ENCODE results near the gene PPP1R1C. TPM values are rescaled to one million over a fixed set of nuclear protein-coding genes. Genes with fewer than 3 reads are reported as not detected.

Gene PPP1R1C
- total RNA-seq, 6 donors from 2014 or later: 2.6 to 13.6 (median 10.9) TPM; not detected in 1

- no peaks in the 10 kb centered on the region for H3K4me1 ChIP-seq
- H3K9me3 ChIP-seq: no peaks in the 10 kb centered on the region
- DNase-seq: no peak
- no peaks in the 10 kb centered on the region for H3K36me3 ChIP-seq
- H3K27ac ChIP-seq: no peak overlapping the region
- H3K27me3 ChIP-seq: no peaks in the 10 kb centered on the region
- TF ChIP-seq EP300 (IDR thresholded peaks at IDR 0.05) (no peak), CTCF (IDR thresholded peaks at IDR 0.05) (no peak), POLR2AphosphoS5 (IDR thresholded peaks at IDR 0.05) (no peak), POLR2A (IDR thresholded peaks at IDR 0.05) (no peak)
- no peak for ATAC-seq (ENCODE audit: low FRiP score in 2 of 2)
- H3K4me3 ChIP-seq: no peak overlapping the region
- 86 to 97% methylated on average over 2 of the region's 2 CpGs for WGBS, 2 donors
Measured at GRCh38 chr2:181970160-181970794, 15.4 kb upstream of the PPP1R1C start.

- WGBS, 2 donors: 91 to 100% methylated on average over 1 to 3 of the region's 3 CpGs
- no peaks in the 10 kb centered on the region for H3K36me3 ChIP-seq
- TF ChIP-seq POLR2A (IDR thresholded peaks at IDR 0.05) (no peak), POLR2AphosphoS5 (IDR thresholded peaks at IDR 0.05) (no peak), CTCF (IDR thresholded peaks at IDR 0.05) (no peak), EP300 (IDR thresholded peaks at IDR 0.05) (no peak)
- ATAC-seq (ENCODE audit: low FRiP score in 2 of 2) (no peak), DNase-seq (no peak)
- H3K4me3 ChIP-seq: no peak overlapping the region
- no peaks in the 10 kb centered on the region for H3K27me3 ChIP-seq
- H3K9me3 ChIP-seq: no peaks in the 10 kb centered on the region
- H3K27ac ChIP-seq: no peak overlapping the region
- H3K4me1 ChIP-seq: no peaks in the 10 kb centered on the region
Measured at GRCh38 chr2:181971032-181971431, 14.6 kb upstream of the PPP1R1C start.

GRCh38 chr2:181972431-181973170 is 13.1 kb upstream of the PPP1R1C start:
- ATAC-seq (ENCODE audit: low FRiP score in 2 of 2): no peak
- Histone ChIP-seq H3K4me3 (no peak overlapping the region), H3K27ac (no peak overlapping the region), H3K9me3 (no peaks in the 10 kb centered on the region), H3K36me3 (no peaks in the 10 kb centered on the region), H3K4me1 (no peaks in the 10 kb centered on the region), H3K27me3 (no peaks in the 10 kb centered on the region)
- DNase-seq: no peak
- 84 to 89% methylated on average over 5 of the region's 5 CpGs for WGBS, 2 donors
- TF ChIP-seq CTCF (IDR thresholded peaks at IDR 0.05) (no peak), POLR2A (IDR thresholded peaks at IDR 0.05) (no peak), EP300 (IDR thresholded peaks at IDR 0.05) (no peak), POLR2AphosphoS5 (IDR thresholded peaks at IDR 0.05) (no peak)

- 76 to 81% methylated on average over 5 of the region's 5 CpGs for WGBS, 2 donors
Measured at GRCh38 chr2:181973171-181973783, 12.4 kb upstream of the PPP1R1C start.

More at GRCh38 chr2:181973171-181973783, 12.4 kb upstream of the PPP1R1C start:
- no peaks in the 10 kb centered on the region for H3K4me1 ChIP-seq
- ATAC-seq (ENCODE audit: low FRiP score in 2 of 2) (no peak), DNase-seq (no peak)
- H3K27me3 ChIP-seq: no peaks in the 10 kb centered on the region
- TF ChIP-seq POLR2AphosphoS5 (IDR thresholded peaks at IDR 0.05) (no peak), EP300 (IDR thresholded peaks at IDR 0.05) (no peak), CTCF (IDR thresholded peaks at IDR 0.05) (no peak), POLR2A (IDR thresholded peaks at IDR 0.05) (no peak)
- H3K36me3 ChIP-seq: no peaks in the 10 kb centered on the region
- H3K9me3 ChIP-seq: no peaks in the 10 kb centered on the region
- H3K27ac ChIP-seq: no peak overlapping the region
- H3K4me3 ChIP-seq: no peak overlapping the region
